WTC11 (cell line): ENCODE results near the gene LYPD6.

Experiments used
- ATF2 ChIP-seq: sonication (generic); formaldehyde crosslinking; IDR thresholded peaks from 2 replicates; pipeline ENCODE4 v1.8.1; 2022; ENCODE audit warnings: low read depth, missing genetic modification reagents, borderline replicate concordance
- CTCF ChIP-seq: fragments of 200-600 bp; IDR thresholded peaks from 2 replicates; pipeline ENCODE4 v1.8.0; 2022; ENCODE audit warnings: antibody characterized with exemption
- ELF4 ChIP-seq: sonication (generic); formaldehyde crosslinking; IDR thresholded peaks from 2 replicates; pipeline ENCODE4 v1.8.1; 2022; ENCODE audit warnings: low read depth, mild to moderate bottlenecking, moderate library complexity, missing genetic modification reagents
- MAX ChIP-seq: sonication (generic); formaldehyde crosslinking; IDR thresholded peaks from 2 replicates; pipeline ENCODE4 v1.8.0; 2022; ENCODE audit warnings: mild to moderate bottlenecking, missing genetic modification reagents
- TEAD4 ChIP-seq: sonication (generic); formaldehyde crosslinking; IDR thresholded peaks from 2 replicates; pipeline ENCODE4 v1.8.0; 2022; ENCODE audit warnings: mild to moderate bottlenecking, missing genetic modification reagents
- ZNF232 ChIP-seq: sonication (generic); formaldehyde crosslinking; IDR thresholded peaks from 2 replicates; pipeline ENCODE4 v1.8.0; 2022; ENCODE audit warnings: mild to moderate bottlenecking, missing genetic modification reagents

- no peak for TF ChIP-seq ELF4 (CRISPR knock-in tag)
- no peak for TF ChIP-seq CTCF
- TF ChIP-seq ATF2 = no peak
- no peak for TF ChIP-seq TEAD4
- no peak for TF ChIP-seq MAX (CRISPR knock-in tag)
- no peak for TF ChIP-seq ZNF232 (CRISPR knock-in tag)
These were observed 59.2 kb downstream of the LYPD6 start for GRCh38 chr2:149389506-149390167.
